Measurements from ENCODE around the gene PBX3. TPM values are rescaled to one million over a fixed set of nuclear protein-coding genes. Genes with fewer than 3 reads are reported as not detected.

The PBX3 gene
- total RNA-seq, 1 experiment from 2014 or later, result 1.5 TPM

DNA sequence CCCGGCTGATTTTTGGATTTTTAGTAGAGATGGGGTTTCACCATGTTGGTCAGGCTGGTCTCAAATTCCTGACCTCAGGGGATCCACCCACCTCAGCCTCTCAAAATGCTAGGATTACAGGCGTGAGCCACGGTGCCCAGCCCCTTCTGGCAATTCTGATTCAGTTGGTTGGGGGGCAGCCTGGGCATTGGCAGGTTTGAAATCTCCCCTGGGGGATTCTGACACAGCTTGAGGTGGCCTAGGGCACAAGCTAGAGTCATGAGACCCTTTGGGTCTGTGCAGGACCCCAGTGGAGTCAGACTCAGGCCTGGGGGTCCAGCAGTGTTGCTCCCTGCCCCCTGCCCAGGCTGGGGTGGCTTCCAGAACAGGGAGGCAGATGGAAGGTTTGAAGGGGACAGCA, 239.8 kb downstream of the PBX3 start:
- CTCF ChIA-PET, result no interaction called here
- Histone ChIP-seq H3K4me1 (ENCODE audit: insufficient read depth, low read length, poor library complexity, severe bottlenecking) (no peaks in the 10 kb centered on the region), H3K27me3 (replicated peaks; ENCODE audit: insufficient read depth, low read depth, low read length, poor library complexity) (no peaks in the 10 kb centered on the region), H3K36me3 (ENCODE audit: insufficient read depth, low read length, poor library complexity, severe bottlenecking) (no peaks in the 10 kb centered on the region), H3K9me3 (ENCODE audit: low read depth, low read length, poor library complexity, severe bottlenecking) (no peaks in the 10 kb centered on the region), H3K4me3 (ENCODE audit: low read depth, low read length, poor library complexity, severe bottlenecking) (no peak overlapping the region), H3K27ac (ENCODE audit: low read depth, low read length, poor library complexity, severe bottlenecking) (no peak overlapping the region)
- no peak for DNase-seq (ENCODE audit: low spot score)
- no peak for TF ChIP-seq EZH2 (IDR thresholded peaks at IDR 0.05; ENCODE audit: borderline replicate concordance, low read depth, low read length, poor library complexity, severe bottlenecking)
- no TSS peak for BruUV-seq (replicated peaks)
- intact Hi-C loops (cut with micrococcal nuclease; ENCODE audit: unreplicated experiment), result no loop called here
- POLR2A ChIA-PET (ENCODE audit: low non-redundant PET), result no interaction called here

DNA sequence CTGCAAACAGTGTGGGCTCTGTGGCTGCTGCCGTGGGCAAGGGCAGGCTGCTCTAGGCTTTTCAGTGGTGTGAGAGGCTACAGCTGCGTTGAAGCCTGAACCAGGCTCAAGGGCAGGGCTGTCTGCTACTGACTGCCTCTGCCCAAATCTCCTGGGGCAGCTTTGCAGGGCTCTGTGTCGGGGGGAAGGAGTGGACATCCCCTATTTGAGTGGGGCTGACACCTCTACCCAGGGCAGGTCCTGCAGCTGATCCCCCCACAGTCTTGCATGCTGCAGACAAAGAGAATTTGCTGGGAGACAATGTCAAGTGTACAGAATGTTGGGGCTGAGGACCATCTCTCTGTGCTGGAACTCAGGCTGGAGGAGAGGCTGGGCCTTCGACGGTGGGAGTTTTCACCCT, 240.2 kb downstream of the PBX3 start:
- H3K4me1 ChIP-seq (ENCODE audit: insufficient read depth, low read length, poor library complexity, severe bottlenecking), result no peaks in the 10 kb centered on the region
- H3K9me3 ChIP-seq (ENCODE audit: low read depth, low read length, poor library complexity, severe bottlenecking), result no peaks in the 10 kb centered on the region
- no peak overlapping the region for H3K27ac ChIP-seq (ENCODE audit: low read depth, low read length, poor library complexity, severe bottlenecking)
- H3K36me3 ChIP-seq (ENCODE audit: insufficient read depth, low read length, poor library complexity, severe bottlenecking), result no peaks in the 10 kb centered on the region
- BruUV-seq (replicated peaks), result no TSS peak
- no peaks in the 10 kb centered on the region for H3K27me3 ChIP-seq (replicated peaks; ENCODE audit: insufficient read depth, low read depth, low read length, poor library complexity)
- ChIA-PET POLR2A (ENCODE audit: low non-redundant PET) (no interaction called here), CTCF (no interaction called here)
- no peak overlapping the region for H3K4me3 ChIP-seq (ENCODE audit: low read depth, low read length, poor library complexity, severe bottlenecking)
- intact Hi-C loops (cut with micrococcal nuclease; ENCODE audit: unreplicated experiment), result no loop called here
- no peak for TF ChIP-seq EZH2 (IDR thresholded peaks at IDR 0.05; ENCODE audit: borderline replicate concordance, low read depth, low read length, poor library complexity, severe bottlenecking)
- TF ChIP-seq, protein P1, sequence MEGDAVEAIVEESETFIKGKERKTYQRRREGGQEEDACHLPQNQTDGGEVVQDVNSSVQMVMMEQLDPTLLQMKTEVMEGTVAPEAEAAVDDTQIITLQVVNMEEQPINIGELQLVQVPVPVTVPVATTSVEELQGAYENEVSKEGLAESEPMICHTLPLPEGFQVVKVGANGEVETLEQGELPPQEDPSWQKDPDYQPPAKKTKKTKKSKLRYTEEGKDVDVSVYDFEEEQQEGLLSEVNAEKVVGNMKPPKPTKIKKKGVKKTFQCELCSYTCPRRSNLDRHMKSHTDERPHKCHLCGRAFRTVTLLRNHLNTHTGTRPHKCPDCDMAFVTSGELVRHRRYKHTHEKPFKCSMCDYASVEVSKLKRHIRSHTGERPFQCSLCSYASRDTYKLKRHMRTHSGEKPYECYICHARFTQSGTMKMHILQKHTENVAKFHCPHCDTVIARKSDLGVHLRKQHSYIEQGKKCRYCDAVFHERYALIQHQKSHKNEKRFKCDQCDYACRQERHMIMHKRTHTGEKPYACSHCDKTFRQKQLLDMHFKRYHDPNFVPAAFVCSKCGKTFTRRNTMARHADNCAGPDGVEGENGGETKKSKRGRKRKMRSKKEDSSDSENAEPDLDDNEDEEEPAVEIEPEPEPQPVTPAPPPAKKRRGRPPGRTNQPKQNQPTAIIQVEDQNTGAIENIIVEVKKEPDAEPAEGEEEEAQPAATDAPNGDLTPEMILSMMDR (conservative IDR thresholded peaks at IDR 0.05; ENCODE audit: low read depth, low read length), result no peak
- DNase-seq (ENCODE audit: low spot score), result no peak

DNA sequence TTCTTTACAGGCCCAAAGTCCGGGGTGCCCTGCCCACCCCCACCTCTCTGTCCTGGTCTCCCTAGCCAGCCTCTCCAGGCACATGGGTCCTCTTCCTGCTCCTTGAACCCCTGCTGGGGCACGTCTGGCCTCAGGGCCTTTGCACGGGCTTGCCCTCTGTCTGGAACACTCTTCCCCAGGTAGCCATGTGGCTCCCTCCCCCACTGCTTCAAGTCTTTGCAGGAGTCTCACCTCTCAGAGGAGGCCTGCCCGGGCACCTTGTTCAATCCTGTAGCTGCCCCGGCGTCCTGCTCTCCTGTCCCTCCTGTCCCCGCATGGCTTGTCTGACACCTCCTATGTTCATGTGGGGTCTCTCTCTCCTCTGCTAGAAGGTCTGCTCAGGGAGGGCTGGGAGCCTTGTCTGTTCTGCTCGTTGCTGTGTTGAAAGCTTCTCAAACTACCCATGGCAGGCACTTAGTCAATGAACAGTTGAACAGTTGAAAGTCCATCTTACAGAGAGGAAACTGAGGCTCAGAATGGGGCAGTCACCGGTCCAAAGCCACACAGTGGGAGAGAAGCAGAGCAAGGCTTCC, 241.4 kb downstream of the PBX3 start:
- Histone ChIP-seq H3K9me3 (ENCODE audit: low read depth, low read length, poor library complexity, severe bottlenecking) (no peaks in the 10 kb centered on the region), H3K27me3 (replicated peaks; ENCODE audit: insufficient read depth, low read depth, low read length, poor library complexity) (no peaks in the 10 kb centered on the region), H3K27ac (ENCODE audit: low read depth, low read length, poor library complexity, severe bottlenecking) (no peak overlapping the region), H3K36me3 (ENCODE audit: insufficient read depth, low read length, poor library complexity, severe bottlenecking) (no peaks in the 10 kb centered on the region), H3K4me1 (ENCODE audit: insufficient read depth, low read length, poor library complexity, severe bottlenecking) (no peaks in the 10 kb centered on the region), H3K4me3 (ENCODE audit: low read depth, low read length, poor library complexity, severe bottlenecking) (no peak overlapping the region)
- intact Hi-C loops (cut with micrococcal nuclease; ENCODE audit: unreplicated experiment), result no loop called here
- BruUV-seq (replicated peaks), result no TSS peak
- ChIA-PET POLR2A (ENCODE audit: low non-redundant PET) (no interaction called here), CTCF (no interaction called here)
- DNase-seq (ENCODE audit: low spot score), result no peak
- TF ChIP-seq, protein P1 (conservative IDR thresholded peaks at IDR 0.05; ENCODE audit: low read depth, low read length), result no peak
- TF ChIP-seq EZH2 (IDR thresholded peaks at IDR 0.05; ENCODE audit: borderline replicate concordance, low read depth, low read length, poor library complexity, severe bottlenecking), result no peak

DNA sequence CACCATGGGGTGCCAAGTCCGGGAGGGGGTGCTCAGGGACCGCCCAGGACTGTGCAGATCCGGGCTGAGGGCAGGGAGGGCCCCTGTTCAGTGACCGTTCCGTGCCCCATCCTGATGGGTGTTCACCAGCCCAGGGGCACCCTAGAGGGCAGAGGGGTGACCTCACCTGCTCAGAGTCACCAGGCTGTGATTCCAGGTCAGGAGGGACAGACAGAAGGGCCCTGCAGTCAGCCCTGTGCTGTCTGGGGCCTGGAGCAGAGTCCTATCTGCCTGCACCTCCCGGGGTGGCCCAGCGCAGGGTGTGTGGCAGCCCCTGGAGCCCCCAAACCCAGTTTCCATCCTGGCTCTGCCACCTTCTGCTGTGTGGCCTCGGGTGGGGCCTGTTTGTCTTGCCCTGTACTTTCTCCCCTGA, 241.9 kb downstream of the PBX3 start:
- TF ChIP-seq, protein P1 (conservative IDR thresholded peaks at IDR 0.05; ENCODE audit: low read depth, low read length), result no peak
- TF ChIP-seq EZH2 (IDR thresholded peaks at IDR 0.05; ENCODE audit: borderline replicate concordance, low read depth, low read length, poor library complexity, severe bottlenecking), result no peak
- no peak for DNase-seq (ENCODE audit: low spot score)
- ChIA-PET CTCF (no interaction called here), POLR2A (ENCODE audit: low non-redundant PET) (no interaction called here)
- H3K4me3 ChIP-seq (ENCODE audit: low read depth, low read length, poor library complexity, severe bottlenecking), result no peak overlapping the region
- H3K36me3 ChIP-seq (ENCODE audit: insufficient read depth, low read length, poor library complexity, severe bottlenecking), result no peaks in the 10 kb centered on the region
- H3K9me3 ChIP-seq (ENCODE audit: low read depth, low read length, poor library complexity, severe bottlenecking), result no peaks in the 10 kb centered on the region
- no peaks in the 10 kb centered on the region for H3K27me3 ChIP-seq (replicated peaks; ENCODE audit: insufficient read depth, low read depth, low read length, poor library complexity)
- intact Hi-C loops (cut with micrococcal nuclease; ENCODE audit: unreplicated experiment), result no loop called here
- BruUV-seq (replicated peaks), result no TSS peak
- no peak overlapping the region for H3K27ac ChIP-seq (ENCODE audit: low read depth, low read length, poor library complexity, severe bottlenecking)
- no peaks in the 10 kb centered on the region for H3K4me1 ChIP-seq (ENCODE audit: insufficient read depth, low read length, poor library complexity, severe bottlenecking)
